AG10803 (cell line): ENCODE measurements around the gene BMPR1B.

Source experiments
- DNase-seq: peaks from one replicate; pipeline ENCODE4 v3.0.0; 2010; ENCODE audit warnings: low read depth
- H3K4me3 ChIP-seq: 2 replicates; pipeline ENCODE4 v1.5.1; 2011; ENCODE audit warnings: mild to moderate bottlenecking, low read length, control low read depth
- TF ChIP-seq, protein P1 (sequence below): conservative IDR thresholded peaks from 2 replicates; pipeline ENCODE4 v1.5.1; 2011; ENCODE audit warnings: mild to moderate bottlenecking, low read length, control low read depth, inconsistent platforms

Gene BMPR1B

DNA sequence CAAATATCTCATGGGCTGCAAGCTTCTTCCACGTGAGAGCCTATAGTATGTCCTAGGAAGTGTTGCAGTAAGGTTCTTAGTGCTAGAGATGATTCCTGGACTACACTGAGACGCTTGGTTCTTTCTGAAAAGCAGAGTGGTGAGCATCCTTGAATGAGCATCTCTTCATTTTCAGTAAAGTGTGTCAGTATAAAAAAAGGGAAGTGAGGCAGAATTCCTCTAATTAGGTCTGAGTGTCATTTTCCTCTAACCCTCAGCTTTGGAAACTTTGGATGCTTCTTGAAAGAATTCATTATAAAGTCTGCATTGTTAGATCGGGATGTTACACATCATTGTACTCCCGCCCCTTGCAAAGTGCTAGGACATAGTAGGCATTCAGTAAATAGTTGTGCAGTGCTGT lies 5.2 kb downstream of the BMPR1B start:
- peak; percentile 2 for DNase-seq
- H3K4me3 ChIP-seq, result no peak overlapping the region
- TF ChIP-seq, protein P1, sequence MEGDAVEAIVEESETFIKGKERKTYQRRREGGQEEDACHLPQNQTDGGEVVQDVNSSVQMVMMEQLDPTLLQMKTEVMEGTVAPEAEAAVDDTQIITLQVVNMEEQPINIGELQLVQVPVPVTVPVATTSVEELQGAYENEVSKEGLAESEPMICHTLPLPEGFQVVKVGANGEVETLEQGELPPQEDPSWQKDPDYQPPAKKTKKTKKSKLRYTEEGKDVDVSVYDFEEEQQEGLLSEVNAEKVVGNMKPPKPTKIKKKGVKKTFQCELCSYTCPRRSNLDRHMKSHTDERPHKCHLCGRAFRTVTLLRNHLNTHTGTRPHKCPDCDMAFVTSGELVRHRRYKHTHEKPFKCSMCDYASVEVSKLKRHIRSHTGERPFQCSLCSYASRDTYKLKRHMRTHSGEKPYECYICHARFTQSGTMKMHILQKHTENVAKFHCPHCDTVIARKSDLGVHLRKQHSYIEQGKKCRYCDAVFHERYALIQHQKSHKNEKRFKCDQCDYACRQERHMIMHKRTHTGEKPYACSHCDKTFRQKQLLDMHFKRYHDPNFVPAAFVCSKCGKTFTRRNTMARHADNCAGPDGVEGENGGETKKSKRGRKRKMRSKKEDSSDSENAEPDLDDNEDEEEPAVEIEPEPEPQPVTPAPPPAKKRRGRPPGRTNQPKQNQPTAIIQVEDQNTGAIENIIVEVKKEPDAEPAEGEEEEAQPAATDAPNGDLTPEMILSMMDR, result no peak

DNA sequence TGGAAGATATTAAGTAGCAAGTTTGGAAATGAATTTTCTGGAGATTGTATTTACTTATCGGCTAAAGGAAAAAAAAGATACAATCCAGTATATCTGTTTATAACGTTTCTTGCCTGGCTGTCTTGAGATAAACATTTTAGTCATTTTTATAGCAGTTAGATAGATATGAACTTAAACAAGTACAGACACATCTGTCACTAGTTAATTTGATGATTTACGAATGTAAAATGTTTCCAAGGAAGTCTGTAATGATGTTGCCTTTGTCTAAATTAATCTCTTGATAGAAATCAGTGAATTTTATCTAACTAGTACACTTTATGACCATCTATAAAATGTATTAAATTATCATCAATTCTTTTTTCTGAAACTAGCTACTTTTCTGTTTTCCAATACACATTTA lies 5.7 kb downstream of the BMPR1B start:
- TF ChIP-seq, protein P1, result no peak
- DNase-seq, result no peak
- no peak overlapping the region for H3K4me3 ChIP-seq

DNA sequence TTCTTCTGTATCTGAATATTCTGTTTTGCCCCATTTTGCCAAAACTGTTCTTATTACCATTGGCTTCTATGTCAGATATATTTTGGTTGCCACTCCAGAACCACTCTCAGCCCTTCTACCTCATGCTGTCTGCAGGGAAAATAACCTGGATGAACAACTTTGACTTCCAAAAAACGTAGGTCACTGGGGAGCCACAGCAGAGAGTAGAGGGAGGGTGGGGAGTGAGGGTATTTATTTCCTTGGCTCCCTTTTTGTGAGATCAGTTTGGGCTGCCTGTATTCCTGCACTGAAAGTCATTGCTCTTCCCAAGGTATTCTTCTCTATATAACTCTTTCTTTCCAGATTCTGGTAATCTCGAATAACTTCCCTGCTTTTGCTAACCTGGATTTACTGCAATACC lies 6.3 kb downstream of the BMPR1B start:
- no peak for DNase-seq
- no peak overlapping the region for H3K4me3 ChIP-seq
- TF ChIP-seq, protein P1, result no peak

DNA sequence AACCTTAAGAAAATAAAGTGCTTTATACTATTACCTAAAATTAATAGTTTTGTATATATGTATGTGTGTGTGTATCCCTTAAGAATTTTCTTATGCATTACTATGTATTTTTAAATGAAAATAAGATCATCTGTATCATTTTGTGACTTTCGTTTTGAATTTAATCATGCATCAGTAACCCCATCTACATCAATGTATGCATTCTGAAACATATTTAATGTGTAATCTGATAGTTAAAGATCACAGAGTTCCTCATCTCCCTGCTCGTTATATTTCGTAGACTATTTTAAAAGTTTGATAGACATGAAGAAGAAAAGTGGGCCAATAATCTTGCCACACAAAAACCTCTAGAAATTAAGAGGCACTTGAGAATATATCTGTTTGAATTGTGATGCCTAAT lies 7.4 kb downstream of the BMPR1B start:
- TF ChIP-seq, protein P1, result no peak
- DNase-seq, result no peak
- no peak overlapping the region for H3K4me3 ChIP-seq

DNA sequence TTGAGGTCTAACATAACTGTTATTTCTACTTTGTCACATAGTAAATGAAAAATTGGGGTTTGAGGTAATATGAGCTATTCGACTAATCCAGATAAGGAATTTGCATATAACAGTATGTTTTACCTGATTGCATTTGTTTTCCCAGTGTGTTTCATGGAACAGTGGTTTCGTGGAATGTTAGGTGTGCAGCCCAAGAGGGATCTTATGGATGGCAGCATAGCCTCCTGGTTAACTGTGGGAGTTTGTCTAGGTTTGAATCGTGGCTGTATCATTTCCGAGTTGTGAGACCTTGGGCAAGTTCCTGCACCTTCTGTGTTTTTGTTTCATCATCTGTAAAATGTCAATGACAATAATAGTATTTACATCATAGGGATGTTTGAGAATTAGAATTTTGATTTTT lies 7.9 kb downstream of the BMPR1B start:
- no peak overlapping the region for H3K4me3 ChIP-seq
- no peak for DNase-seq

DNA sequence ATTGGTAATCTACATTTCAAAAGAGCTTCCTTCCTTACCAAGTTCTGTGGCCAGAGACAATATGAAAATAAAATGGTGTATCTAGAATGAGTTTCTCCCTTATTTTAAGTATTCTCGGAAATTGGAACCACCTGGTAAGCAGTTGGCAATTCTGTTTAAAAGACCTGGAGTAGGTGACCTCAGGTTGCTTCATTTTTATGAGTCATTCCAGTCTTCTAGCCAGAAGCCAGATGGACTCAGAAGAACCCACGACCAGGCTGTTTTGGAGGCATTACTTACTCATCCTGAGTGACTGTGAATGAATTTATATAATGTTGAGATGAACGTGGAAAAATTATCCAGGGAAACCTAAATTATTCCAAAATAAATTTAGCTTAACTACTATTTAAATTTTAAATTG lies 9.1 kb downstream of the BMPR1B start:
- DNase-seq, result peak; percentile 64
- no peak overlapping the region for H3K4me3 ChIP-seq
- TF ChIP-seq, protein P1, result no peak

More for the DNA sequence above, 7.9 kb downstream of the BMPR1B start:
- TF ChIP-seq, protein P1, result no peak

DNA sequence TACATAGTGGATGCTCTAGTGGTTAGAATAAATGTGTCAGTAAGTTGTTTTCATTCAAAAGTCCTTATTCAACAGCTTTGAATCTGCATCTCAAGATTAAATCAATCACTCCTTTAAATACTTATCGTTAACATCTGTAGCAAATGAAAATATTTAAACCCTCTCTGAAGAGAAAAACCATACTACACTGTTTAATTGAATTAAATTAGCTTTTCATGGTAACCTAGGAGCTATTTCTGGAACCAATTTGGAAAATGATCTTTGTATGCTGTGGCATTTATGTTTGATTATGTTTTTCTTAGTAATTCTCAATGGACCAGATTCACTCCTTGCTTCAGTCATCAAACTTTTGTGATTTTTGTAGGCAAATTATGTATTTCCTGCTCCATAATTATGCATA lies 9.7 kb downstream of the BMPR1B start:
- TF ChIP-seq, protein P1, result no peak

More for the DNA sequence above, 9.7 kb downstream of the BMPR1B start:
- no peak overlapping the region for H3K4me3 ChIP-seq
- DNase-seq, result no peak
